ENCODE measurements around the gene CKS2. TPM values are rescaled to one million over a fixed set of nuclear protein-coding genes. Genes with fewer than 3 reads are reported as not detected.
"Not testable (repeated sequence)": the region's sequence is repeated elsewhere in the genome, so short reads cannot be mapped to it uniquely, and the experiment has no call there.

The CKS2 gene
- total RNA-seq, 1 donor = 17.0 TPM

- Histone ChIP-seq H3K4me2 (ENCODE audit: insufficient read depth, low read length) (no peak overlapping the region), H2AFZ (ENCODE audit: low read length) (no peak overlapping the region), H3K36me3 (ENCODE audit: insufficient read depth, low read length) (no peaks in the 10 kb centered on the region), H3K79me2 (ENCODE audit: insufficient read depth, low read length) (no peaks in the 10 kb centered on the region), H4K20me1 (ENCODE audit: insufficient read depth, low read length) (no peaks in the 10 kb centered on the region), H3K4me3 (ENCODE audit: insufficient read depth, low read length) (no peak overlapping the region), H3K4me1 (ENCODE audit: insufficient read depth, low read length) (no peaks in the 10 kb centered on the region), H3K9me3 (ENCODE audit: low read depth, low read length) (no peaks in the 10 kb centered on the region), H3K27ac (ENCODE audit: low read depth, low read length) (no peak overlapping the region), H3K27me3 (ENCODE audit: insufficient read depth, low read length) (no peaks in the 10 kb centered on the region)
- DNase-seq (ENCODE audit: insufficient read length, low spot score, missing footprints) = no peak
- TF ChIP-seq, protein P1, sequence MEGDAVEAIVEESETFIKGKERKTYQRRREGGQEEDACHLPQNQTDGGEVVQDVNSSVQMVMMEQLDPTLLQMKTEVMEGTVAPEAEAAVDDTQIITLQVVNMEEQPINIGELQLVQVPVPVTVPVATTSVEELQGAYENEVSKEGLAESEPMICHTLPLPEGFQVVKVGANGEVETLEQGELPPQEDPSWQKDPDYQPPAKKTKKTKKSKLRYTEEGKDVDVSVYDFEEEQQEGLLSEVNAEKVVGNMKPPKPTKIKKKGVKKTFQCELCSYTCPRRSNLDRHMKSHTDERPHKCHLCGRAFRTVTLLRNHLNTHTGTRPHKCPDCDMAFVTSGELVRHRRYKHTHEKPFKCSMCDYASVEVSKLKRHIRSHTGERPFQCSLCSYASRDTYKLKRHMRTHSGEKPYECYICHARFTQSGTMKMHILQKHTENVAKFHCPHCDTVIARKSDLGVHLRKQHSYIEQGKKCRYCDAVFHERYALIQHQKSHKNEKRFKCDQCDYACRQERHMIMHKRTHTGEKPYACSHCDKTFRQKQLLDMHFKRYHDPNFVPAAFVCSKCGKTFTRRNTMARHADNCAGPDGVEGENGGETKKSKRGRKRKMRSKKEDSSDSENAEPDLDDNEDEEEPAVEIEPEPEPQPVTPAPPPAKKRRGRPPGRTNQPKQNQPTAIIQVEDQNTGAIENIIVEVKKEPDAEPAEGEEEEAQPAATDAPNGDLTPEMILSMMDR (IDR thresholded peaks at IDR 0.05; ENCODE audit: extremely low read depth, low read depth, low read length) = no peak
Measured at GRCh38 chr9:89293014-89293413, 18.0 kb upstream of the CKS2 start.

GRCh38 chr9:89295400-89295799 is 15.6 kb upstream of the CKS2 start:
- no peaks in the 10 kb centered on the region for H3K36me3 ChIP-seq (ENCODE audit: insufficient read depth, low read length)
- no peak overlapping the region for H2AFZ ChIP-seq (ENCODE audit: low read length)
- no peaks in the 10 kb centered on the region for H3K79me2 ChIP-seq (ENCODE audit: insufficient read depth, low read length)
- DNase-seq (ENCODE audit: insufficient read length, low spot score, missing footprints) = no peak
- no peaks in the 10 kb centered on the region for H3K27me3 ChIP-seq (ENCODE audit: insufficient read depth, low read length)
- H3K4me2 ChIP-seq (ENCODE audit: insufficient read depth, low read length) = no peak overlapping the region
- no peaks in the 10 kb centered on the region for H4K20me1 ChIP-seq (ENCODE audit: insufficient read depth, low read length)
- TF ChIP-seq, protein P1 (IDR thresholded peaks at IDR 0.05; ENCODE audit: extremely low read depth, low read depth, low read length) = no peak
- no peaks in the 10 kb centered on the region for H3K9me3 ChIP-seq (ENCODE audit: low read depth, low read length)
- no peaks in the 10 kb centered on the region for H3K4me1 ChIP-seq (ENCODE audit: insufficient read depth, low read length)
- H3K4me3 ChIP-seq (ENCODE audit: insufficient read depth, low read length) = no peak overlapping the region
- no peak overlapping the region for H3K27ac ChIP-seq (ENCODE audit: low read depth, low read length)

GRCh38 chr9:89301996-89302395 is 9.0 kb upstream of the CKS2 start:
- H3K36me3 ChIP-seq (ENCODE audit: insufficient read depth, low read length); H3K27me3 ChIP-seq (ENCODE audit: insufficient read depth, low read length); H3K9me3 ChIP-seq (ENCODE audit: low read depth, low read length); H3K79me2 ChIP-seq (ENCODE audit: insufficient read depth, low read length); H4K20me1 ChIP-seq (ENCODE audit: insufficient read depth, low read length); H3K27ac ChIP-seq (ENCODE audit: low read depth, low read length); H2AFZ ChIP-seq (ENCODE audit: low read length); DNase-seq (ENCODE audit: insufficient read length, low spot score, missing footprints); H3K4me2 ChIP-seq (ENCODE audit: insufficient read depth, low read length); H3K4me1 ChIP-seq (ENCODE audit: insufficient read depth, low read length); H3K4me3 ChIP-seq (ENCODE audit: insufficient read depth, low read length): not testable (repeated sequence)

- Histone ChIP-seq H3K4me2 (ENCODE audit: insufficient read depth, low read length) (no peak overlapping the region), H3K27me3 (ENCODE audit: insufficient read depth, low read length) (no peaks in the 10 kb centered on the region), H3K4me3 (ENCODE audit: insufficient read depth, low read length) (no peak overlapping the region), H3K79me2 (ENCODE audit: insufficient read depth, low read length) (no peaks in the 10 kb centered on the region), H3K9me3 (ENCODE audit: low read depth, low read length) (no peaks in the 10 kb centered on the region), H3K36me3 (ENCODE audit: insufficient read depth, low read length) (no peaks in the 10 kb centered on the region), H2AFZ (ENCODE audit: low read length) (no peak overlapping the region), H4K20me1 (ENCODE audit: insufficient read depth, low read length) (no peaks in the 10 kb centered on the region), H3K4me1 (ENCODE audit: insufficient read depth, low read length) (peaks cover under 1% of the 10 kb centered on the region), H3K27ac (ENCODE audit: low read depth, low read length) (no peak overlapping the region)
- DNase-seq (ENCODE audit: insufficient read length, low spot score, missing footprints) = no peak
- TF ChIP-seq, protein P1 (IDR thresholded peaks at IDR 0.05; ENCODE audit: extremely low read depth, low read depth, low read length) = no peak
Measured at GRCh38 chr9:89304020-89304833, 6.8 kb upstream of the CKS2 start.
